Activated CD8-positive, alpha-beta memory T cell treated with anti-CD3 and anti-CD28 coated beads for 48 hours (primary cell): ENCODE results near the gene EPHA3.

Experiments used
- DNase-seq, 3 experiments: peaks; one replicate each; pipeline ENCODE4 v3.0.0-alpha.2; 2020; ENCODE audit warnings: low read depth in 2 of 3, low spot score in 2 of 3

Gene EPHA3

GRCh38 chr3:89107461-89108290 lies at the start of gene EPHA3:
TSS of gene EPHA3 (plus strand) at chr3:89107621. CDS start at chr3:89107749, 128 bp downstream.
- DNase-seq = no peak

- DNase-seq = no peak
Observed at GRCh38 chr3:89058371-89058770, 49.0 kb upstream of the EPHA3 start.

- no peak for DNase-seq
Observed at GRCh38 chr3:89059211-89059925, 48.1 kb upstream of the EPHA3 start.

GRCh38 chr3:89061259-89061658 lies 46.2 kb upstream of the EPHA3 start:
- DNase-seq = no peak

GRCh38 chr3:89067736-89068135 lies 39.7 kb upstream of the EPHA3 start:
- DNase-seq = no peak

- DNase-seq = no peak
Observed at GRCh38 chr3:89072642-89073041, 34.8 kb upstream of the EPHA3 start.

GRCh38 chr3:89079944-89080343 lies 27.5 kb upstream of the EPHA3 start:
- DNase-seq = no peak

GRCh38 chr3:89087851-89088250 lies 19.6 kb upstream of the EPHA3 start:
- no peak for DNase-seq

- DNase-seq = no peak
Observed at GRCh38 chr3:89098173-89098572, 9.2 kb upstream of the EPHA3 start.

- no peak for DNase-seq
Observed at GRCh38 chr3:89098964-89099585, 8.3 kb upstream of the EPHA3 start.

- DNase-seq = no peak
Observed at GRCh38 chr3:89101251-89101650, 6.2 kb upstream of the EPHA3 start.

GRCh38 chr3:89101921-89102320 lies 5.5 kb upstream of the EPHA3 start:
- no peak for DNase-seq

GRCh38 chr3:89104499-89104898 lies 2.9 kb upstream of the EPHA3 start:
- DNase-seq = no peak

- DNase-seq = no peak
Observed at GRCh38 chr3:89105503-89105902, 1.9 kb upstream of the EPHA3 start.

GRCh38 chr3:89108291-89108550 lies 800 bp downstream of the EPHA3 start:
- DNase-seq = no peak

GRCh38 chr3:89113344-89113743 lies 5.9 kb downstream of the EPHA3 start:
- no peak for DNase-seq

- no peak for DNase-seq
Observed at GRCh38 chr3:89113893-89114840, 6.7 kb downstream of the EPHA3 start.

GRCh38 chr3:89114841-89115223 lies 7.4 kb downstream of the EPHA3 start:
- no peak for DNase-seq

- DNase-seq = no peak
Observed at GRCh38 chr3:89116476-89116875, 9.1 kb downstream of the EPHA3 start.

GRCh38 chr3:89138048-89138447 lies 30.6 kb downstream of the EPHA3 start:
- no peak for DNase-seq

GRCh38 chr3:89139870-89140269 lies 32.4 kb downstream of the EPHA3 start:
- DNase-seq = no peak
